HL-60 (cell line): ENCODE measurements around the gene RER1.

Experiments
- CTCF ChIP-seq: IDR thresholded peaks from one replicate; pipeline ENCODE4 v1.5.1; 2011; ENCODE audit warnings: low read length, control low read depth, inconsistent platforms; ENCODE audit not compliant: insufficient read depth
- POLR2AphosphoS5 ChIP-seq: IDR thresholded peaks from 2 replicates; pipeline ENCODE4 v1.6.1; 2012; ENCODE audit warnings: low read depth

DNA sequence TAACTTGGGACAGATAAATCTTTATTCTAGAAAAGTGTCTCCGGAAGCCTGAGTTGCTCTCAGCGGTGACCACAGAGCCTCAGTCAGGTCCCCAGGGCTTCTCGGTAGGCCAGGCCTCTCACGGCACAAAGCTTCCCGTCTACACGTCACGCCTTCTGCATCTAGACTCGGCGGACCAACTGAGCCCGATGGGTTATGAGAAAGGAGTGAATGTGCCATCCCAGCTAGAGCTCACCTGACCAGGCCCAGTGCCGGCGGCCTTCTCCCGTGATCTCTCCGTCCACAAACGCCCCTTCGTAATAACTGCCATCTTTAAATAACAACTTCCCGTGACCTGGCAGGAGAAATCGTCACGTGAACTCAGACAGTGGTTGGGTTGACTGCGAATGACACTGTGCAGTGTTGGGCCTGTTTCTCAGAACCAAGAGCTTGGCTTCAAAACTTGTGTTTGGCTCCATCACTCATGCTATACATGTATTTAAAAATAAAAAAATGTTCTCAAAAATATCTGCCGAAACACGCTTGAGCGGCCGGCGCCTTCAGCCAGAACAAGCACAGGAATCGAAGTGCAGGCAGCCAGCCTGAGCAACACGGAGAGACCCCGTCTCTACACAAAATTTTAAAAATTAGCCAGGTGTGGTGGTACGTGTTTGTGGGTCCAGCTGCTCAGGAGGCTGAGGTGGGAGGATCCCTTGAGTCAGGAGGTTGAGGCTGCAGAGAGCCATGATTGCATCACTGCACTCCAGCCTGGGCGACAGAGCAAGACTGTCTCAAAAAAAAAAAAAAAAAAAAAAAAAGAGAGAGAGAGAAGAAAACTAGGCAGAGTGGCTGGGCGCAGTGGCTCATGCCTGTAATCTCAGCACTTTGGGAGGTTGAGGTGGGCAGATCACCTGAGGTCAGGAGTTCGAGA is 3.4 kb upstream of the RER1 start:
- TF ChIP-seq POLR2AphosphoS5 (no peak), CTCF (no peak)
